Stimulated activated CD4-positive, alpha-beta T cell treated with anti-CD3 and anti-CD28 coated beads, Interleukin-4, amount 100 ng/mL, for 4 hours (primary cell): ENCODE results near the gene PIAS2.
"Not testable (repeated sequence)": the region's sequence is repeated elsewhere in the genome, so short reads cannot be mapped to it uniquely, and the experiment has no call there.

Source experiments
- DNase-seq, 2 experiments: peaks; one replicate each; pipeline ENCODE4 v3.0.0-alpha.2; 2020

PIAS2 gene

GRCh38 chr18:46903406-46903805 lies 13.9 kb downstream of the PIAS2 start:
- no peak for DNase-seq

DNA sequence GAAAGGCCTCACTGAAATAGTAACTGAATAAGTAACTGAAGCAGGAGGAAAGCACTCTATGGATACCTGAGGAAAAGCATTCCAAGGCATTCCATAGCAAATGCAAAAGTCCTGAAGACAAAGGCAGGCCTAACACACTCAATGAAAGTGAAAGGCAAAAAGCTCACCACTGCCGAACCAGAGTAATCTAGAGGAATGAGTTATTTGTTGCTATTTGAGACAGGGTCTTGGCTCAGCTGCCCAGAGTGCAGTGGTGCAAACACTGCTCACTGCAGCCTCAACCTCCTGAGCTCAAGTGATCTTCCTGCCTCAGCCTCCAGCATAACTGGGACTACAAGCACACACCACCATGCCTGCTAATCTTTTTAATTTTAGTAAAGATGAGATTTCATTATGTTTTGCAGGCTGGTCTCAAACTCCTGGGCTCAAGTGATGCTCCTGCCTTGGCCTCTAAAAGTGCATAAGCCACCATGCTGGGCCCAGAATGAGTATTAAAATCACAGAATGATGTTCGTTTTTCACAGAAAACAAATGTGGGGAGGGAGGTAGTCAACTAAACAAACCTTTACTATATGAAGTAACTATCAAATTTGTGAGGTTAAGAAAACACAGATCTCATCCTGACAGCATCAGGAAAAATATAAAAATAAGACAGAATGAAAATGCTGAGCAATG lies 17.9 kb downstream of the PIAS2 start:
- no peak for DNase-seq

DNA sequence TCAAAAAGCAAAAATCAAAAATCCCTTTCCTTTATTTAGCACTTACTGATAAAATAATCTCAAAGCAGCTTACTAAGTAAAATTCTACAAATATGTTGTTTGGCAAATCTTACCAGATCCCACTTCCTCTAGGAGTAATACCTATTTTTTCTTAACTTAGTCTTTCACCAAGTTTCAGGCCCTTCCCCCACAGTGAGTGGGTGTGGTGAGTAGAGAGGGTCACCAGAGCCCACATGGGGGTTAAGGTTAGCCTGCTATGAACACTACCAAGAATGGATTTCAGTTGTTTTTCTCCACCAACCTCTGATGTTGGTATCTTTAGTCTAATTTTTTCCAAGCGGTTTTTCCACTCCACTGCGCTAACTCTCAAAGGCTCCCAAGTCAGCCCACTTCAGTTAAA lies 23.2 kb downstream of the PIAS2 start:
- DNase-seq: no peak

- no peak for DNase-seq
These were observed 23.9 kb downstream of the PIAS2 start for GRCh38 chr18:46893360-46893759.

DNA sequence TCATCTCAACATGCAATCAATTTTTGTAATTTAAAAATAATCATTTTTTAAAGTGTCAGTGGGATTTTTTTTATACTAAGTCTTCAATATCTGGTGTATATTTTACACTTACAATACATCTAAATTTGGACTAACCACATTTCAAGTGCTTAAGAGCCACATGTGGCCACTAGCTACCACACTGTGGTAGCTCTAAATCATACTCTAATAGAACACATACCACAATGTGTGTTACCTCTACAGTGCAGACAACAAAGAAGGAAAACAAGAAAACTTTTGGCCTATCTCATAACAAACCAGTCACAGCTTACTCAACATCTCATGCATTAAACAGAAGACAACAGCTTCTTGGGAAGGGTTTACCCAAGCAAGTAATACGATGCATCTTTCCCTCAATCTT lies 24.5 kb downstream of the PIAS2 start:
- DNase-seq: no peak

- no peak for DNase-seq
These were observed 25.5 kb downstream of the PIAS2 start for GRCh38 chr18:46891742-46892214.

GRCh38 chr18:46888965-46889364 lies 28.3 kb downstream of the PIAS2 start:
- no peak for DNase-seq

DNA sequence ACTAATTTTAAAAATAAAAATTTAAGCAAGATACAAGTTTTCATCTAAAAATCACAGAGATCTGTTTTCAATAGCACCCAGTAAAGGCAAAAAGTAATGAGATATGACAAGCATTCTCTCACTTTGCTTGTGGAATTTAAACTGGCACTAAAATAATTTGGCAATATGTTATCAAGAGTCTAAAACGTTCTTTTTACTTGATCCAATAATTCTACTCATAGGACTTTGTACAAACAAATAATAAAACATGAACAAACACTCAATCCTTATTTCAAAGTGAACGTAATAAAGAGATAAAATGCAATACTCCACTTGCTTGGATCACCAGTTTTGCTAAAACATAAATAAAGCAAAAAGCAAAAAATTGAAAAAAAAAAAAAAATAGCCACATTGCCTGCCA lies 30.4 kb downstream of the PIAS2 start:
- no peak for DNase-seq

DNA sequence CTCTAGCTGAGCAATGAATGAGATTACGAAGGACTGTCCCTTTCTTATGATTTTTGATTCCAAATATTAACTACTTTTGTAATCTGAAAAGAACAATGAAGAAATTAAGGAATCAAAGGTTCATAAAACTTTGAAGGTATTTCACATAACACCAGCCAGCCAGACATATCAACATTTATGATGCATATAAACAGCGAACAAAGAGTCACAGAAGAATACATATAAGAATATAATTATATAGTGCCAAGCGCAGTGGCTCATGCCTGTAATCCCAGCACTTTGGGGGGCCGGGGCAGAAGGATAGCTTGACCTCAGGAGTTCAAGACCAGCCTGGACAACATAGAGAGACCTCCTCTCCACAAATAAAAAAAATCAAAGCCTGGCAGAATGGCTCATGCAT lies 34.1 kb downstream of the PIAS2 start:
- no peak for DNase-seq

DNA sequence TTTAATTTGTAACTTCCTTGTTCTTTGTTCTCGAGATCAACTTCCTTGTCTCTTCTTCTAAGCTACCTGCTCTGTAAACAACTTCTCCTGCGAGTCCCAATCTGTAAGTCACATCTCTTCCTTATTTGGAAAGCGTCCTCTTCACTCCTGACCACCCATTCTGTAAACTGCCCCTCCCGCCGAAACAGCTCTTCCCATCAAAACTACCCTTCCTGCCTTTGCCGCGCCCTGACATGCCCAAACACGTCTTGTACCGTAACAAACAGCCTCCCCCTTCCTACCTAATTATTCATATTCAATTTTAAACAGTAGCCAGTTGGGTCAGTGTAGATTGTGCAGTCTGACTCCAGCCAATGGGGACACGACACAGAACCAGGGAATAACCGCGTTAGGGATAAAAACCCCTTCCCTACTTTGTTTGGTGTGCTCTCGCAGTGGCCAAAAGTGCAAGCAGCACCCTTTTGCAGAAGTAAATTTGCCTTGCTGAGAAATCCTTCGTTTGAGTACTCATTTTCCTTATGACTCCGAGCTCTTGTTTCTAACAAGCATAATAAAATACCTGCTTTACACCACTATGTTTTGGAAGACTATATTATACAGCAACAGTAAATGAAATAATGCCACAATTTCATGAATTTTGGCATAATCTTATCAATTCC lies 39.8 kb downstream of the PIAS2 start:
- no peak for DNase-seq

DNA sequence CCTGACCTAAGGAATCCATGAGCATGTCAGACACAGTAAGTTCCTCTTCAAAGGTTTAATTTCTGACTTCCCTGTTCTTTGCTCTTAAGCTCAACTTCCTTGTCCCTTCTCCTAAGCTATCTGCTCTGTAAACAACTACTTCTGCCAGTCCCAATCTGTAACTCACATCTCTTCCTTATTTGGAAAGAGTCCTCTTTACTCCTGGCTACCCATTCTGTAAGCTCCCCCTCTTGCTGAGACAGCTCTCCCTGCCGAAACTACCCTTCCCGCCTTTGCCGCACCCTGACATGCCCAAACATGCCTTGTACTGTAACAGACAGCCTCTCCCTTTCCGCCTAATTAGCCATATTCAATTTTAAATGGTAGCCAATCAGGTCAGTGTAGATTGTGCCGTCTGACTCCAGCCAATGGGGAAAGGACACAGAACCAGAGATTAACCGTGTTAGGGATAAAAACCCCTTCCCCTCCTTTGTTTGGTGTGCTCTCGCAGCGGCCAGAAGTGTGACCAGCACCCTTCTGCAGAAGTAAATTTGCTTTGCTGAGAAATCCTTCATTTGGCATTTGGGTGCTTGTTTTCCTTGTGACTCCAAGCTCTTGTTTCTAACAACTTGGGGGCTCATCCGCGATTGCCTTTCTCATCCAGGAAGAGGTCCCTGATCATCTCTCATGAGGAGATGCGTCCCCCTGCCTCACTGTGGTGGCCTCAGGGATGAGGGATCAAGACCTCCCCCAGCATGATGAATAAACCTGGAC lies 49.0 kb downstream of the PIAS2 start:
- DNase-seq: no peak

GRCh38 chr18:46867367-46868143 lies 49.8 kb downstream of the PIAS2 start:
- DNase-seq: no peak

DNA sequence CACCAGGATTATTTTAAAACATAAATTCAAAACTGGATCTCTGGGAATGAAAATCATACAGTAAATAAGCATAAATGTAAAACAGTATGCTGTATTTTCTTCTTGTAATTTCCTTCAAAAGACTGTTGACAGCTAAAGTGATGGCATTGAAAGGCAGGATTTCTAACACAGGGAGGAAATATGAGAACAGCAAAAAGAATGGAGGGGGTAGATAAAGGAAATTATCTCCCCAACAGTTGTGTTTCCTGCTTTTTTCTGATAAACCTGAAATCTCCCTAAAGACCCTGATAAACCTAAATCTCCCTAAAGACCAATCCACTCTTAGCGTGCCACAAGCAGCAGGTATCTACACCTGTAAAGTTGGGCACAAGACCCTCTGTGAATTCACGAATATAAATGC lies 50.8 kb downstream of the PIAS2 start:
- no peak for DNase-seq

DNA sequence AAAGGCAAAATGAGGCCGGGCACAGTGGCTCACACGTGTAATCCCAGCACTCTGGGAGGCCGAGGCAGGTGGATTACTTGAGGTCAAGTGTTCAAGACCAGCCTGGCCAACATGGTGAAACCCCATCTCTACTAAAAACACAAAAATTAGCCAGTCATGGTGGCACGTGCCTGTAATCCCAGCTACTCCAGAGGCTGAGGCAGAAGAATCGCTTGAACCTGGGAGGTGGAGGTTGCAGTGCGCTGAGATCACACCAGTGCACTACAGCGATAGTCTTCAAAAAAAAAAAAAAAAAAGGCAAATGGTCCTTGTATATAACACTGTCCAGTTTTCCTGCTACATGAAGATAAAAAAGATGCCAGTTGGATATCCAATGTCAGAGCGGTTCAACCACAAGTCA lies 52.1 kb downstream of the PIAS2 start:
- not testable (repeated sequence) for DNase-seq

- no peak for DNase-seq
These were observed 57.5 kb downstream of the PIAS2 start for GRCh38 chr18:46859855-46860254.

DNA sequence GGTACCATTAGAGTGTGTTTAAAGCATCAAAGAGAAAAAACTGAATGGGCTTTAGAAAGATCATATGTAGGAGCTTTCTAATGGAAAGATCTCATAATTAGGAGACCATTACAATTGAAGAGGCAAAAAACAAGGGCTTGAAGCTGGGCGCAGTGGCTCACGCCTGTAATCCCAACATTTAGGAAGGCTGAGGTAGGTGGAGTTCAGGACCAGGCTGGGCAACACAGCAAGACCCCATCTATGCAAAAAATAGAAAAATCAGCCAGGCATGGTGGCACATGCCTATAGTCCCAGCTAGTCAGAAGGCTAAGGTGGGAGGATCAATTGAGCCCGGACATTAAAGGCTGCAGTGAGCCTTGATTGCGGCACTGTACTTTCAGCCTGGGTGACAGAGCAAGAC lies 59.0 kb downstream of the PIAS2 start:
- no peak for DNase-seq

DNA sequence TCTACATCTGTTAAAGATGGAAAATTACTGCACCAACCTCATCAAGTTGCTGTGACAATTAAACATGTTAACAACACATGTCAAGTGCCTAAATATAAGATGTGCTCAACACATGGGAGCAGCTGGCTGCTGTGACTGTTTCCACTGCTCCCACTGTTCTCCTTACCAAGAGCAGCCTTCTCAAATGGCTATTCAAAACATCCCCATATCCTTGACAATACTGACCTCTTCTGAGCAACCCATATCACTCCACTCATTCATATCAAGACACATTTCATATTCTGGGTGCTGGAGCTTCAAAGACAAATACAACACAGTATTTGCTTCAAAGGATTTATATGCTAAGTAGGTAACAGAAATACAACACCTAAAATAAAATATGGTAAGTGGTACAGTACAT lies 60.3 kb downstream of the PIAS2 start:
- DNase-seq: no peak

DNA sequence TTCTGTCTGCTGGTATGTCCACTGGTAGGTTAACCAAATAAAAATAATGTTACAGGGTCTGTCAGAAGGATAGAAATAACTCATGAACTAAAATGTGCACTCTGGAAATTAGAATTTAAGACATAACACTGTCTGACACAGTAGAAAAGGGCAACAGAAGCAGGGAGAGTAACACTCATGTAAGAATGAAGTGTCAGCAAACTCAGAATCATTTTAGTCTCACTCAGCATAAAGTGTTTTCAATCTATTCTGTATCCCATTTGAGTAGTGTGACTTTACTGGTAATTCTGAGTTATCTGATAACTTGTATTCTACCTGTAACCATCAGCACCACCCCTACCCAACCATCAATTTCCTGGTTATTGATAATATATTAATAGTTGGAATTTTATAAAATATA lies 68.3 kb downstream of the PIAS2 start:
- no peak for DNase-seq

- no peak for DNase-seq
These were observed 73.9 kb downstream of the PIAS2 start for GRCh38 chr18:46843372-46843771.

GRCh38 chr18:46842583-46842982 lies 74.7 kb downstream of the PIAS2 start:
- no peak for DNase-seq

DNA sequence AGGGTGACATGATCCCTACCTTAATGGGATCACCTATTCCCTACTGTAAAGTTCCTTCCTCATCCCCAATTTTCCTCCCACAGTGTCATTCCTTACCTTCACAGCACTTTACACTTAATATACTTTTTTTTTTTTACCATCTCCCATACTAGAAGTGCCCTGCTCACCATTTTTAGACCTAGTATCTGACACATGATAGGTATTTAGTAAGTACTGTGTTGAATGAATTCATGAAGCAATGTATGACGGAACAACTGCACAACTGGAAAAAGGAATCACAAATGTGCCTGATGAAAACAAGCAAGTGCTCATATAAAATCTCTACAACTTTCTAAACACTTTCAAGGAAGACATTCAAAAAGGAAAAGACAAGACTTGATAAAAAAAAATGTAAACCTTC lies 83.4 kb downstream of the PIAS2 start:
- DNase-seq: no peak

GRCh38 chr18:46832849-46833248 lies 84.5 kb downstream of the PIAS2 start:
- DNase-seq: no peak

- not testable (repeated sequence) for DNase-seq
These were observed 84.9 kb downstream of the PIAS2 start for GRCh38 chr18:46832422-46832821.
